CD4-positive, alpha-beta T cell treated with Interleukin-2 at 100 ng/mL for 4 hours (primary cell): ENCODE results near the gene CCDC112.
A peak's percentile ranks its signal among the peaks of the same experiment; 100 is the strongest.
"Not testable (repeated sequence)": the region's sequence is repeated elsewhere in the genome, so short reads cannot be mapped to it uniquely, and the experiment has no call there.

Source experiments
- DNase-seq: peaks from one replicate; pipeline ENCODE4 v3.0.0-alpha.2; 2020; ENCODE audit warnings: low spot score

Gene CCDC112

GRCh38 chr5:115260248-115260647 lies 36.2 kb downstream of the CCDC112 start:
- DNase-seq: no peak

GRCh38 chr5:115257981-115258380 lies 38.5 kb downstream of the CCDC112 start:
- DNase-seq: no peak

DNA sequence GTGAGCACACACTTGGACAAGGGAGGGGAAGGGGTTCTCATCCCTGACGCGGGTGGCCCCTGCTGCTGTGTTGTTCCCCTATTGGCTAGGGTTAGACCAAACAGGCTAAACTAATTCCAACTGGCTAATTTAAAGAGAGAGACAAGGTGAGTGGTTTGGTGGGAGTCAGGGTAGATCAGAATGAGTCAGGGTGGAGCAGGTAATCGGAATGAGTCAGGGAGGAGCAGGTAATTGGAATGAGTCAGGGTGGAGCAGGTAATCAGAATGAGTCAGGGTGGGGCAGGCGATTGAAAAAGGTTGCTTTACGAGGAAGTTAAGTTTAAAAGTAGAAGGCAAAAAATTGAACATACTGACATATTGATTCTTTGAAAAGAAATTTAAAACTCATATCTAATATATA lies 47.1 kb downstream of the CCDC112 start:
- not testable (repeated sequence) for DNase-seq

- DNase-seq: peak; percentile 47
These were observed 50.0 kb downstream of the CCDC112 start for GRCh38 chr5:115246361-115246991.

- no peak for DNase-seq
These were observed 53.0 kb downstream of the CCDC112 start for GRCh38 chr5:115243412-115243811.

GRCh38 chr5:115241881-115242642 lies 54.4 kb downstream of the CCDC112 start:
- no peak for DNase-seq

GRCh38 chr5:115237066-115237465 lies 59.4 kb downstream of the CCDC112 start:
- no peak for DNase-seq

DNA sequence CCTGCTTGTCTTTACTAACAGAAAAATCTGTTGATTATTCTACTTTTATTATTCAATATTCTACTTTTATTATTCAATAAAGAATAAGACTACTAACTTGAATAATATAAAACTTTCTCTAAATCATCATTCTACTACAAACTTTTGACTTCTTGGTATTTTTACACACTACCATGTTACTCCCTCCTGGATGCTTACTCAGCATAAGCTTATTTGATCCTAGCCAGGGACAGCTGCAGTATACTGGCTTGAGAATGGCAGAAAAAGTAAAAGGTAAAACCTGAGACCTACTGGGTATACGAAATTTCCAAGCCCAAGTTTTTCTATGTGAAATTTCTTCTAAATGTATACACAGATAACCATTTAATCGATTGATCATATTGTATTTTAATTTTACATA lies 59.9 kb downstream of the CCDC112 start:
- no peak for DNase-seq

DNA sequence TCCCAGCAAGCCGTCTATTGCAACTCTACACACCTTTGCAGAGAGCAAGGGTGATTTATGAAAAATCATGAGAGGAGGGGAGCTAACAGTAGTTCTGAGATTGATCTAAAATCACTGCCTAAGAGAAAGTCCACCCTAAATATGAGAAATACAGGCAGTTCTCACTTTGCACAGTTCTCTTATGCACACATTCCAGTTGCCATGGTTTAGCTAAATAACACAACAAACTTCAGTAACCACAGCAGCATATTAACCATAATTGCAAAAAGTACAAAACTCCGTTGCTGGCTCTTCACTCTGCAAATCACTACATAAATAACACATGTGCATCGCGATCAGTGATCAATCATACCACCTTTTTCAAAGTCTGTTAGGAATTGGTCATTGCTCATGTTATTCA lies 64.9 kb downstream of the CCDC112 start:
- no peak for DNase-seq

GRCh38 chr5:115229606-115230005 lies 66.8 kb downstream of the CCDC112 start:
- no peak for DNase-seq

DNA sequence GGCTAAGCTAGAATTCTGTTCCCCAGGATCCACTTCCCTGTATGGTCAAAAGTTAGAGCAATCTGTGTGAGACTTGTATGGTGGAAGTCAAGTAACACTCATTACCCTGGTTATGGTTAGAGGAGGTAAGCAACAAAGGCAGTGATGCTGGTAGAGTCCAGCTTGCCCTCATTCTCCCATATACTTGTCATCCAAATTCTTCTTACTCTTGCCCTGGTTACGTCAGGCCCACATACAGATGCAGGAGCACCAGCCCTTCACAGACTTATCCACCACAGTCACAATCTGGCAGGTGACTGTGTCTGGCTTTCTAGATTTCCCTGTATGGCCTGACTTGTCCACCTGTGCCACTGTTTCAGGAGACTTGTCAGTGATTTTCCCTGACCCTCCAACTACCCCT lies 69.2 kb downstream of the CCDC112 start:
- DNase-seq: no peak
